ENCODE data around the gene AQP6.

DNA sequence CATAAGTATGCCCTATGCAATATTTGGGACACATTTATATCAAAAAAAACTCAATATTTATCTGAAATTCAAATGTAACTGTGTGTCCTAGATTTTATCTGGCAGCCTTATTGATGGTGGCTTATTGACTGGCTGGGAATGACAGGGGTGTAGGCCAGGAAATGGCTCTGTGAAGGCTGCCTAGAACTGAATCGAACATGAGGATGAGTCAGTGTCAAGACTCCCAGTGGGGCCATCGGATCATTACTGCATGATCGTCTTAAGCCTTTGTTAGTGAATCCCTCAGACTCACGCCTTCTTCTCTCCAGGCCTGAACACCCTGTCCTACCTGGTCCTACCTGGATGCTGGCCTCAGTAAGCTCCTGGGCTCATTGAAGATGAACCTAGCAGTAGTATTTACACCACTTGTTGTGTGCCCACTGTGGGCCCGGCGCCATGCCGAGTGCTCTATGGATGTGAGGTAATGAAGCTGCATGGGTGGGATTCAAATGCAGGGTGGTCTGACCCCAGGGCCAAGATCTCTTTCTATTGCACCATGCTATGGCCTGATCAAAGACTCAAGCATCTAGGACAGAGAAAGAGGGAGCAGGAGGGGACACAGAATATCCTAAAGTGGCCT lies 48.0 kb upstream of the AQP6 start:
- TF ChIP-seq, protein P1, sequence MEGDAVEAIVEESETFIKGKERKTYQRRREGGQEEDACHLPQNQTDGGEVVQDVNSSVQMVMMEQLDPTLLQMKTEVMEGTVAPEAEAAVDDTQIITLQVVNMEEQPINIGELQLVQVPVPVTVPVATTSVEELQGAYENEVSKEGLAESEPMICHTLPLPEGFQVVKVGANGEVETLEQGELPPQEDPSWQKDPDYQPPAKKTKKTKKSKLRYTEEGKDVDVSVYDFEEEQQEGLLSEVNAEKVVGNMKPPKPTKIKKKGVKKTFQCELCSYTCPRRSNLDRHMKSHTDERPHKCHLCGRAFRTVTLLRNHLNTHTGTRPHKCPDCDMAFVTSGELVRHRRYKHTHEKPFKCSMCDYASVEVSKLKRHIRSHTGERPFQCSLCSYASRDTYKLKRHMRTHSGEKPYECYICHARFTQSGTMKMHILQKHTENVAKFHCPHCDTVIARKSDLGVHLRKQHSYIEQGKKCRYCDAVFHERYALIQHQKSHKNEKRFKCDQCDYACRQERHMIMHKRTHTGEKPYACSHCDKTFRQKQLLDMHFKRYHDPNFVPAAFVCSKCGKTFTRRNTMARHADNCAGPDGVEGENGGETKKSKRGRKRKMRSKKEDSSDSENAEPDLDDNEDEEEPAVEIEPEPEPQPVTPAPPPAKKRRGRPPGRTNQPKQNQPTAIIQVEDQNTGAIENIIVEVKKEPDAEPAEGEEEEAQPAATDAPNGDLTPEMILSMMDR (IDR thresholded peaks at IDR 0.05; ENCODE audit: poor library complexity), result no peak
- TF ChIP-seq EZH2 (IDR thresholded peaks at IDR 0.05; ENCODE audit: borderline replicate concordance) (no peak), EZH2phosphoT487 (IDR thresholded peaks at IDR 0.05; ENCODE audit: low read depth, severe bottlenecking, unreplicated experiment) (no peak)

All from hepatocyte (in vitro differentiated cells).